Measurements from ENCODE around the gene ARHGAP19. TPM values are rescaled to one million over a fixed set of nuclear protein-coding genes. Genes with fewer than 3 reads are reported as not detected.

ARHGAP19 gene
- total RNA-seq, 2 donors from 2014 or later: 2.6 to 7.3 TPM

- TF ChIP-seq POLR2A (IDR thresholded peaks at IDR 0.05) (no peak), CTCF (IDR thresholded peaks at IDR 0.05) (no peak)
- H3K27me3 ChIP-seq: peaks cover 0 to 4% of the 10 kb centered on the region in 2 donors
- H3K4me3 ChIP-seq: no peak overlapping the region
- H3K27ac ChIP-seq: no peak overlapping the region
- H3K4me1 ChIP-seq: peaks cover 9% of the 10 kb centered on the region
- H3K36me3 ChIP-seq (replicated peaks in 1 of 2; ENCODE audit: insufficient read depth in 1 of 2, low read depth in 2 of 2): no peaks in the 10 kb centered on the region
- H3K9me3 ChIP-seq: no peaks in the 10 kb centered on the region
- DNase-seq: no peak
- ATAC-seq: no peak
- 87 to 96% methylated on average over 8 to 16 of the region's 18 CpGs for WGBS, 2 donors
- intact Hi-C loops (cut with DNase I): no loop called here
Observed at GRCh38 chr10:97186911-97187310, 105.5 kb downstream of the ARHGAP19 start.

GRCh38 chr10:97185326-97186058 lies 106.9 kb downstream of the ARHGAP19 start, which contains the start of gene SLIT1:
Gene SLIT1, minus strand, starts transcription at chr10:97185959. Its CDS starts 285 bp downstream, at chr10:97185674.
- TF ChIP-seq CTCF (IDR thresholded peaks at IDR 0.05) (peak in 1 of 7 experiments; percentile 3), POLR2A (IDR thresholded peaks at IDR 0.05) (no peak)
- Histone ChIP-seq H3K9me3 (no peaks in the 10 kb centered on the region), H3K4me3 (peak within 1 kb of the TSS in 1 of 2 donors; percentile 0), H3K27me3 (peaks cover 0 to 4% of the 10 kb centered on the region in 2 donors), H3K36me3 (replicated peaks in 1 of 2; ENCODE audit: insufficient read depth in 1 of 2, low read depth in 2 of 2) (no peaks in the 10 kb centered on the region), H3K4me1 (peaks cover 9% of the 10 kb centered on the region), H3K27ac (no peak within 1 kb of the TSS)
- intact Hi-C loops (cut with DNase I): no loop called here
- ATAC-seq (no peak), DNase-seq (peak in 1 of 4 donors; percentile 16)
- 0 to 2% methylated on average over 12 to 71 of the region's 74 CpGs for WGBS, 2 donors

GRCh38 chr10:97184971-97185325 lies 107.5 kb downstream of the ARHGAP19 start:
- WGBS, 2 donors: 23 to 31% methylated on average over 13 to 17 of the region's 17 CpGs
- H3K9me3 ChIP-seq: no peaks in the 10 kb centered on the region
- H3K27ac ChIP-seq: no peak overlapping the region
- intact Hi-C loops (cut with DNase I): no loop called here
- peaks cover 0 to 4% of the 10 kb centered on the region in 2 donors for H3K27me3 ChIP-seq
- DNase-seq: no peak
- ATAC-seq: no peak
- no peak overlapping the region for H3K4me3 ChIP-seq
- peaks cover 9% of the 10 kb centered on the region for H3K4me1 ChIP-seq
- no peak for TF ChIP-seq POLR2A (IDR thresholded peaks at IDR 0.05)
- H3K36me3 ChIP-seq (replicated peaks in 1 of 2; ENCODE audit: insufficient read depth in 1 of 2, low read depth in 2 of 2): no peaks in the 10 kb centered on the region

GRCh38 chr10:97183314-97183713 lies 109.1 kb downstream of the ARHGAP19 start:
- H3K4me1 ChIP-seq: peaks cover 9% of the 10 kb centered on the region
- ATAC-seq (no peak), DNase-seq (no peak)
- no peak for TF ChIP-seq POLR2A (IDR thresholded peaks at IDR 0.05)
- no peak for TF ChIP-seq CTCF (IDR thresholded peaks at IDR 0.05)
- H3K4me3 ChIP-seq: no peak overlapping the region
- peaks cover 0 to 4% of the 10 kb centered on the region in 2 donors for H3K27me3 ChIP-seq
- no peaks in the 10 kb centered on the region for H3K9me3 ChIP-seq
- 92% methylated on average over 3 of the region's 3 CpGs for WGBS, 2 donors
- no peak overlapping the region for H3K27ac ChIP-seq
- intact Hi-C loops (cut with DNase I): no loop called here
- H3K36me3 ChIP-seq (replicated peaks in 1 of 2; ENCODE audit: insufficient read depth in 1 of 2, low read depth in 2 of 2): no peaks in the 10 kb centered on the region

- peaks cover 9% of the 10 kb centered on the region for H3K4me1 ChIP-seq
- H3K36me3 ChIP-seq (replicated peaks in 1 of 2; ENCODE audit: insufficient read depth in 1 of 2, low read depth in 2 of 2): no peaks in the 10 kb centered on the region
- DNase-seq (no peak), ATAC-seq (no peak)
- 75 to 80% methylated on average over 10 of the region's 10 CpGs for WGBS, 2 donors
- H3K27ac ChIP-seq: no peak overlapping the region
- TF ChIP-seq CTCF (IDR thresholded peaks at IDR 0.05) (no peak), POLR2A (IDR thresholded peaks at IDR 0.05) (no peak)
- no peaks in the 10 kb centered on the region for H3K9me3 ChIP-seq
- intact Hi-C loops (cut with DNase I): no loop called here
- peaks cover 0 to 4% of the 10 kb centered on the region in 2 donors for H3K27me3 ChIP-seq
- H3K4me3 ChIP-seq: no peak overlapping the region
Observed at GRCh38 chr10:97182288-97182990, 110.0 kb downstream of the ARHGAP19 start.
